Gastroesophageal sphincter (tissue), 3 donors: Measurements from ENCODE around the gene SF3A1.

ENCODE experiments used
- CTCF ChIP-seq, 4 experiments: fragments of 200-600 bp in 2 of 4; fragments of 450-650 bp in 2 of 4; sonication (generic) in 1 of 4; IDR thresholded peaks; one replicate each; pipeline ENCODE4 v1.5.1; 2017 to 2019; ENCODE audit warnings: antibody characterized with exemption in 4 of 4, mild to moderate bottlenecking in 2 of 4, moderate library complexity in 2 of 4
- POLR2AphosphoS5 ChIP-seq: sonication (generic); formaldehyde crosslinking; IDR thresholded peaks from one replicate; pipeline ENCODE4 v1.6.1; 2017; ENCODE audit warnings: antibody characterized with exemption

DNA sequence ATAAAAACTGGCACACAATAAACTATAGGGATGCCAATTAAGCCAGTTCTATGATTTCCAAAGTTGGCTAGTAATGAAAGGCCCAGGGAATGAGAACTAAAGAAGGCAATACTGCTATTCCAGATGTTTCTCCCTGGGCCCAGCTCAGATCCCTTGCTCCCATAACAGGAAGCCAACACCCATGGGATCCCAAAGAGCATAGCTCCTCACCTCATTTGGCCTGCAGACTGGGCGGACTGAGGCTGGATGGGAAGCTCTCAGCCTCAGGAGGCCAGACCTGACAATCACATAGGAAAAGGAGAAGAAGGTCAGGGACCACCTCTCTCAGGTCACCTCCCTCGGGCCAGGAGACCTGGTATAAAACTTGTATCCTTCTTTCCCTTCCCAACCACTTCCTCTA, 35.2 kb downstream of the SF3A1 start:
- TF ChIP-seq POLR2AphosphoS5 (no peak), CTCF (IDR thresholded peaks at IDR 0.05) (no peak)
